ENCODE data around the gene LURAP1L.

- TF ChIP-seq POLR2A (IDR thresholded peaks at IDR 0.05): no peak
- no peak for TF ChIP-seq CTCF (IDR thresholded peaks at IDR 0.05)
- peak in 1 of 4 donors; percentile 88 for TF ChIP-seq EP300 (IDR thresholded peaks at IDR 0.05)
- TF ChIP-seq POLR2AphosphoS5 (IDR thresholded peaks at IDR 0.05): peak in 1 of 2 donors; percentile 61
These were observed 15.1 kb upstream of the LURAP1L start for GRCh38 chr9:12759761-12760160.

Measured in upper lobe of left lung (tissue), 4 donors.